ENCODE data around the gene MARVELD1. TPM values are rescaled to one million over a fixed set of nuclear protein-coding genes. Genes with fewer than 3 reads are reported as not detected.
A peak's percentile ranks its signal among the peaks of the same experiment; 100 is the strongest.

Gene MARVELD1
- total and polyA plus RNA-seq, 2 of the 13 experiments (the other 11 are each of a cell fraction or from before 2014, with no cell fraction given), result not detected

DNA sequence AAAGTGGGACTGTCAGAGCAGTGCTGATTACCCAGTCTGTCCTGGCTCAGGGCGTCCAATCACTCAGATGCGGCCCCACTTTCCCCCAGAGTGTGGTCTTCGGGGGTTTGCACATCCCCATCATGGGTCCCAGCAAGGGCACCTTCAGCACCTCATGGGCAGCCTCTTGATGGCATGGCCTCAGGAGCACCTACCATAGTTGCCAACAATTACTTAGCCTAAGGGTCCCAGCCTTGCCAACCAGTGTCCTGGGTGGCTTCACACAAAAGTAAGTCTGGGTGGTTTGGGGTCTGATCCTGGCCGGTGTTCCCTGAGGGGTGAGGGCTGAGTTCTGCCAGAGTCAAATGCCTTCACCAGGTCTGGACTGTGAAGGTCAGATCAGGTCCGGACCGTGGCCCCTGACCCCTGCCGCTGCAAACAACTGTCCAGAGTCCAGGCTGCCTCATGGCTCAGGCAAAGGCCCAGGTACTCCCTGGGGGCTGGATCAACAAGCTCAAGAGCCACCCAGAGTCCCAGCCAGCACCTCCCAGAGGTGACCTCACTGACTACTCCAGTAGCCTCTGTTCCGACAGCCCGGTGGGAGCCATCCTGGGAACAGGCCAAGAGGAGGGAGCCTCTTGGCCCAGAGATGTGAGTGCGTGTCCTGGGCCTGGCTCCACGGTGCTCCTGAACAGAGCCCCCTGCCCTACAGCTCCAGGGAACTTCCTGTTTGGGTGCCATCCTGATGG lies 6.2 kb upstream of the MARVELD1 start:
- in situ Hi-C loops (cut with HindIII; ENCODE audit: extremely low pct_ligation_motif_present, low pct_unique_long_range_greater_than_20kb) (no loop called here), intact Hi-C loops (cut with micrococcal nuclease; ENCODE audit: unreplicated experiment) (no loop called here)
- Histone ChIP-seq H3K79me2 (ENCODE audit: insufficient read depth, low read length) (no peaks in the 10 kb centered on the region), H3K27ac (ENCODE audit: extremely low read length, insufficient read depth, low read length) (peak overlapping the region; percentile 30), H2AFZ (ENCODE audit: low read length) (no peak overlapping the region), H3K27me3 (ENCODE audit: control insufficient read depth in 1 of 2, insufficient read depth in 2 of 2, low read length in 2 of 2) (no peaks in the 10 kb centered on the region), H4K20me1 (ENCODE audit: insufficient read depth, low read length) (no peaks in the 10 kb centered on the region), H3K4me2 (ENCODE audit: low read depth, low read length) (peak overlapping the region; percentile 71), H3K9ac (ENCODE audit: insufficient read depth, low read depth, low read length) (peak overlapping the region; percentile 53), H3K4me3 (replicated peaks in 1 of 3; ENCODE audit: insufficient read depth in 1 of 3, low read depth in 2 of 3, low read length in 3 of 3) (peak overlapping the region in 1 of 3 experiments; percentile 53; a peak in 2 of 6 replicates), H3K4me1 (ENCODE audit: insufficient read depth, low read length) (peaks cover 55% of the 10 kb centered on the region), H3K9me3 (ENCODE audit: low read length) (no peaks in the 10 kb centered on the region), H3K36me3 (replicated peaks in 1 of 2; ENCODE audit: control insufficient read depth in 1 of 2, insufficient read depth in 2 of 2, low read length in 2 of 2) (no peaks in the 10 kb centered on the region)
- 20% methylated on average over 5 of the region's 11 CpGs for WGBS (ENCODE audit: low lambda C conversion rate)
- ChIA-PET CTCF (ENCODE audit: low intra/inter-chr PET ratio, low total read pairs) (interaction anchor here (0.9 kb wide), 1 partner anchor 24 kb away, joined by 3 read pairs; no protein-coding TSS in a partner anchor), POLR2A (interaction anchor here (1.2 to 2.7 kb wide), 4 partner anchors 20 to 29 kb away, joined by 3 to 18 read pairs (median 8); partner anchors contain the start of genes AVPI1 and ZFYVE27)
- ATAC-seq (peak; percentile 92), DNase-seq (ENCODE audit: low spot score) (peak; percentile 70), FAIRE-seq (peak; percentile 75)
- BruUV-seq (replicated peaks), result no TSS peak
- TF ChIP-seq SOX6 (IDR thresholded peaks at IDR 0.05), result no peak
- peak; percentile 74 for TF ChIP-seq SOX6 (CRISPR knock-in tag; IDR thresholded peaks at IDR 0.05)
- peak; percentile 76; the same call in 1 of the 2 replicates for TF ChIP-seq MTA1 (CRISPR knock-in tag; IDR thresholded peaks at IDR 0.05; ENCODE audit: borderline replicate concordance)
- TF ChIP-seq, protein P1, sequence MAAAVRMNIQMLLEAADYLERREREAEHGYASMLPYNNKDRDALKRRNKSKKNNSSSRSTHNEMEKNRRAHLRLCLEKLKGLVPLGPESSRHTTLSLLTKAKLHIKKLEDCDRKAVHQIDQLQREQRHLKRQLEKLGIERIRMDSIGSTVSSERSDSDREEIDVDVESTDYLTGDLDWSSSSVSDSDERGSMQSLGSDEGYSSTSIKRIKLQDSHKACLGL (CRISPR knock-in tag; IDR thresholded peaks at IDR 0.05), result peak; percentile 57; the same call in 1 of the 2 replicates
- TF ChIP-seq ZNF121 (CRISPR knock-in tag; IDR thresholded peaks at IDR 0.05), result peak; percentile 11; the same call in 1 of the 2 replicates
- TF ChIP-seq MED1 (CRISPR knock-in tag; IDR thresholded peaks at IDR 0.05), result peak; percentile 82
- 0 out of 2 replicates have a peak, but pooled peaks have one; percentile 62 for TF ChIP-seq ZNF713 (CRISPR knock-in tag; IDR thresholded peaks at IDR 0.05)
- TF ChIP-seq NR2F6 (IDR thresholded peaks at IDR 0.05), result peak; percentile 93
- peak; percentile 98 for TF ChIP-seq NR2F6 (CRISPR knock-in tag; IDR thresholded peaks at IDR 0.05)
- peak; percentile 65; the same call in 1 of the 2 replicates for TF ChIP-seq ZIK1 (CRISPR knock-in tag; IDR thresholded peaks at IDR 0.05; ENCODE audit: borderline replicate concordance, low read depth)
- peak; percentile 76 for TF ChIP-seq SPEN (CRISPR knock-in tag; IDR thresholded peaks at IDR 0.05; ENCODE audit: low read depth)
- peak; percentile 36 for TF ChIP-seq ELF3 (CRISPR knock-in tag; IDR thresholded peaks at IDR 0.05)
- no peak for TF ChIP-seq SMAD9 (CRISPR knock-in tag; IDR thresholded peaks at IDR 0.05)
- TF ChIP-seq, protein P2, sequence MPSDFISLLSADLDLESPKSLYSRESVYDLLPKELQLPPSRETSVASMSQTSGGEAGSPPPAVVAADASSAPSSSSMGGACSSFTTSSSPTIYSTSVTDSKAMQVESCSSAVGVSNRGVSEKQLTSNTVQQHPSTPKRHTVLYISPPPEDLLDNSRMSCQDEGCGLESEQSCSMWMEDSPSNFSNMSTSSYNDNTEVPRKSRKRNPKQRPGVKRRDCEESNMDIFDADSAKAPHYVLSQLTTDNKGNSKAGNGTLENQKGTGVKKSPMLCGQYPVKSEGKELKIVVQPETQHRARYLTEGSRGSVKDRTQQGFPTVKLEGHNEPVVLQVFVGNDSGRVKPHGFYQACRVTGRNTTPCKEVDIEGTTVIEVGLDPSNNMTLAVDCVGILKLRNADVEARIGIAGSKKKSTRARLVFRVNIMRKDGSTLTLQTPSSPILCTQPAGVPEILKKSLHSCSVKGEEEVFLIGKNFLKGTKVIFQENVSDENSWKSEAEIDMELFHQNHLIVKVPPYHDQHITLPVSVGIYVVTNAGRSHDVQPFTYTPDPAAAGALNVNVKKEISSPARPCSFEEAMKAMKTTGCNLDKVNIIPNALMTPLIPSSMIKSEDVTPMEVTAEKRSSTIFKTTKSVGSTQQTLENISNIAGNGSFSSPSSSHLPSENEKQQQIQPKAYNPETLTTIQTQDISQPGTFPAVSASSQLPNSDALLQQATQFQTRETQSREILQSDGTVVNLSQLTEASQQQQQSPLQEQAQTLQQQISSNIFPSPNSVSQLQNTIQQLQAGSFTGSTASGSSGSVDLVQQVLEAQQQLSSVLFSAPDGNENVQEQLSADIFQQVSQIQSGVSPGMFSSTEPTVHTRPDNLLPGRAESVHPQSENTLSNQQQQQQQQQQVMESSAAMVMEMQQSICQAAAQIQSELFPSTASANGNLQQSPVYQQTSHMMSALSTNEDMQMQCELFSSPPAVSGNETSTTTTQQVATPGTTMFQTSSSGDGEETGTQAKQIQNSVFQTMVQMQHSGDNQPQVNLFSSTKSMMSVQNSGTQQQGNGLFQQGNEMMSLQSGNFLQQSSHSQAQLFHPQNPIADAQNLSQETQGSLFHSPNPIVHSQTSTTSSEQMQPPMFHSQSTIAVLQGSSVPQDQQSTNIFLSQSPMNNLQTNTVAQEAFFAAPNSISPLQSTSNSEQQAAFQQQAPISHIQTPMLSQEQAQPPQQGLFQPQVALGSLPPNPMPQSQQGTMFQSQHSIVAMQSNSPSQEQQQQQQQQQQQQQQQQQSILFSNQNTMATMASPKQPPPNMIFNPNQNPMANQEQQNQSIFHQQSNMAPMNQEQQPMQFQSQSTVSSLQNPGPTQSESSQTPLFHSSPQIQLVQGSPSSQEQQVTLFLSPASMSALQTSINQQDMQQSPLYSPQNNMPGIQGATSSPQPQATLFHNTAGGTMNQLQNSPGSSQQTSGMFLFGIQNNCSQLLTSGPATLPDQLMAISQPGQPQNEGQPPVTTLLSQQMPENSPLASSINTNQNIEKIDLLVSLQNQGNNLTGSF (CRISPR knock-in tag; IDR thresholded peaks at IDR 0.05), result no peak
- TF ChIP-seq ZNF230 (CRISPR knock-in tag; IDR thresholded peaks at IDR 0.05), result no peak
- no peak for TF ChIP-seq ZNF10 (CRISPR knock-in tag; IDR thresholded peaks at IDR 0.05; ENCODE audit: borderline replicate concordance, low read depth)
- peak; percentile 56 for TF ChIP-seq XRCC5 (optimal IDR thresholded peaks at IDR 0.05; ENCODE audit: low read length)
- TF ChIP-seq, protein P3, sequence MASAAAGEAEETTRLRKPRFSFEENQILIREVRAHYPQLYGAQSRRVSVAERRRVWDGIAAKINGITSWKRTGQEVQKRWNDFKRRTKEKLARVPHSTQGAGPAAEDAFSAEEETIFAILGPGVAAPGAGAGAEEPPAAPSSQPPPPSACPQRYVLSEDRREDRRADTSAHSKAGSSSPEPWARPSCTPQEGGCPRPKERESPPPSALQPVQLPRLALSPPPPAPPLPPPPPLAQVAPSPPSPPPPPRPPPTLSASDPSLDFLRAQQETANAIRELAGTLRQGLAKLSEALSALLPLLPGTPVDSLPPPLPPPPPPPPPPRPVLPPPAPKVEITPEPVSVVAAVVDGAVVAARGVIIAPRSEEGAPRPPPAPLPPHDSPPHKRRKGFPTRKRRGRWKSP (CRISPR knock-in tag; IDR thresholded peaks at IDR 0.05), result peak; percentile 21; the same call in 1 of the 2 replicates

All from HepG2 (cell line).